ENCODE results near the gene C17orf75.
A peak's percentile ranks its signal among the peaks of the same experiment; 100 is the strongest.

Gene C17orf75

GRCh38 chr17:32297424-32297823, 44.5 kb downstream of the C17orf75 start:
- POLR2A ChIA-PET, result interaction anchor here (0.8 kb wide), 1 partner anchor 9 kb away, joined by 6 read pairs; no protein-coding TSS in a partner anchor

GRCh38 chr17:32292094-32292493, 49.9 kb downstream of the C17orf75 start:
- H3K4me1 ChIP-seq (ENCODE audit: control insufficient read depth, insufficient read depth, low read length), result no peaks in the 10 kb centered on the region
- no peak overlapping the region for H3K27ac ChIP-seq (ENCODE audit: extremely low read depth, low read depth, low read length)
- TF ChIP-seq ZNF350 (tag by site-specific recombination; IDR thresholded peaks at IDR 0.05) (no peak), ZNF529 (tag by site-specific recombination; IDR thresholded peaks at IDR 0.05; ENCODE audit: insufficient replicate concordance) (no peak), ZNF16 (tag by site-specific recombination; IDR thresholded peaks at IDR 0.05; ENCODE audit: low read depth) (no peak), TCF7L2 (IDR thresholded peaks at IDR 0.05; ENCODE audit: borderline replicate concordance, low read depth, low read length) (no peak), MYNN (tag by site-specific recombination; IDR thresholded peaks at IDR 0.05; ENCODE audit: borderline replicate concordance) (no peak), BCL11B (tag by site-specific recombination; IDR thresholded peaks at IDR 0.05; ENCODE audit: low read depth) (no peak), ZNF654 (tag by site-specific recombination; IDR thresholded peaks at IDR 0.05; ENCODE audit: low read depth) (no peak), ZBTB26 (tag by site-specific recombination; optimal IDR thresholded peaks at IDR 0.05) (no peak)
- POLR2A ChIA-PET, result no interaction called here
- H3K9me3 ChIP-seq (ENCODE audit: control insufficient read depth, insufficient read depth, low read depth, low read length), result no peaks in the 10 kb centered on the region
- H3K36me3 ChIP-seq (ENCODE audit: control insufficient read depth in 2 of 2, insufficient read depth in 1 of 2, low read length in 2 of 2), result peaks cover 0 to 11% of the 10 kb centered on the region in 2 experiments; a peak in 2 of 3 replicates
- CTCF ChIA-PET, result no interaction called here
- H3K4me3 ChIP-seq (ENCODE audit: low read depth, low read length), result no peak overlapping the region

More at GRCh38 chr17:32297424-32297823, 44.5 kb downstream of the C17orf75 start:
- H3K4me1 ChIP-seq (ENCODE audit: control insufficient read depth, insufficient read depth, low read length), result peaks cover 23% of the 10 kb centered on the region
- no peak overlapping the region for H3K27ac ChIP-seq (ENCODE audit: extremely low read depth, low read depth, low read length)
- no peaks in the 10 kb centered on the region for H3K9me3 ChIP-seq (ENCODE audit: control insufficient read depth, insufficient read depth, low read depth, low read length)
- peaks cover 0 to 8% of the 10 kb centered on the region in 2 experiments; a peak in 2 of 3 replicates for H3K36me3 ChIP-seq (ENCODE audit: control insufficient read depth in 2 of 2, insufficient read depth in 1 of 2, low read length in 2 of 2)
- CTCF ChIA-PET, result interaction anchor here (1.0 to 2.3 kb wide), 2 partner anchors 22 to 45 kb away, joined by 4 to 7 read pairs; no protein-coding TSS in a partner anchor
- no peak for TF ChIP-seq ZNF132 (tag by site-specific recombination; IDR thresholded peaks at IDR 0.05; ENCODE audit: borderline replicate concordance)
- TF ChIP-seq ZNF362 (tag by site-specific recombination; IDR thresholded peaks at IDR 0.05), result peak; percentile 85
- no peak for TF ChIP-seq PRDM6 (tag by site-specific recombination; IDR thresholded peaks at IDR 0.05)
- no peak for TF ChIP-seq ZNF24 (tag by site-specific recombination; IDR thresholded peaks at IDR 0.05)
- no peak overlapping the region for H3K4me3 ChIP-seq (ENCODE audit: low read depth, low read length)

- CTCF ChIA-PET, result interaction anchor here (1.1 kb wide), 1 partner anchor 30 kb away, joined by 4 read pairs; no protein-coding TSS in a partner anchor
- H3K4me1 ChIP-seq (ENCODE audit: control insufficient read depth, insufficient read depth, low read length), result no peaks in the 10 kb centered on the region
- peaks cover 0 to 3% of the 10 kb centered on the region in 2 experiments; a peak in 2 of 3 replicates for H3K36me3 ChIP-seq (ENCODE audit: control insufficient read depth in 2 of 2, insufficient read depth in 1 of 2, low read length in 2 of 2)
- H3K4me3 ChIP-seq (ENCODE audit: low read depth, low read length), result no peak overlapping the region
- POLR2A ChIA-PET, result no interaction called here
- no peak overlapping the region for H3K27ac ChIP-seq (ENCODE audit: extremely low read depth, low read depth, low read length)
- no peaks in the 10 kb centered on the region for H3K9me3 ChIP-seq (ENCODE audit: control insufficient read depth, insufficient read depth, low read depth, low read length)
- no peak for TF ChIP-seq ZNF157 (tag by site-specific recombination; IDR thresholded peaks at IDR 0.05)
- TF ChIP-seq ZNF677 (tag by site-specific recombination; IDR thresholded peaks at IDR 0.05), result peak; percentile 68; the same call in 1 of the 2 replicates
- TF ChIP-seq KLF10 (tag by site-specific recombination; IDR thresholded peaks at IDR 0.05), result no peak
- no peak for TF ChIP-seq YY2 (tag by site-specific recombination; IDR thresholded peaks at IDR 0.05)
- no peak for TF ChIP-seq GLI4 (tag by site-specific recombination; IDR thresholded peaks at IDR 0.05)
- no peak for TF ChIP-seq ZFP37 (tag by site-specific recombination; IDR thresholded peaks at IDR 0.05)
- TF ChIP-seq ZNF18 (tag by site-specific recombination; IDR thresholded peaks at IDR 0.05), result 0 out of 2 replicates have a peak, but pooled peaks have one; percentile 25
- no peak for TF ChIP-seq ZNF629 (tag by site-specific recombination; IDR thresholded peaks at IDR 0.05)
- no peak for TF ChIP-seq ZBTB7A (tag by site-specific recombination; IDR thresholded peaks at IDR 0.05; ENCODE audit: low read depth)
- TF ChIP-seq KLF1 (tag by site-specific recombination; IDR thresholded peaks at IDR 0.05), result no peak
- no peak for TF ChIP-seq ZNF558 (tag by site-specific recombination; IDR thresholded peaks at IDR 0.05)
- no peak for TF ChIP-seq ZNF776 (tag by site-specific recombination; IDR thresholded peaks at IDR 0.05; ENCODE audit: borderline replicate concordance)
- TF ChIP-seq ZNF292 (tag by site-specific recombination; IDR thresholded peaks at IDR 0.05; ENCODE audit: borderline replicate concordance, low read depth), result no peak
Measured at GRCh38 chr17:32289471-32290070, 52.4 kb downstream of the C17orf75 start.

All from HEK293 (cell line).